Keratinocyte (primary cell): ENCODE measurements around the gene AGAP1. TPM values are rescaled to one million over a fixed set of nuclear protein-coding genes. Genes with fewer than 3 reads are reported as not detected.

Source experiments
- DNase-seq: peaks from one replicate; pipeline ENCODE4 v3.0.0-alpha.2; 2011; ENCODE audit warnings: low read depth, missing footprints, low spot score
- FAIRE-seq: peaks from 2 replicates; lab custom pipeline; 2011; peaks lifted over from hg19 to GRCh38; lab: Jason Lieb, UNC
- H2AFZ ChIP-seq: 2 replicates; pipeline ENCODE4 v1.6.0; 2012; ENCODE audit warnings: low read length, control low read depth, inconsistent platforms; ENCODE audit not compliant: control insufficient read depth
- H3K27ac ChIP-seq: 2 replicates; pipeline ENCODE4 v1.5.1; 2011; ENCODE audit warnings: low read length; ENCODE audit not compliant: control insufficient read depth, insufficient read depth
- H3K27me3 ChIP-seq: 3 replicates; pipeline ENCODE4 v1.6.0; 2011; ENCODE audit warnings: low read length; ENCODE audit not compliant: control insufficient read depth, insufficient read depth; ENCODE audit errors: extremely low read depth
- H3K36me3 ChIP-seq, 2 experiments: 2 replicates in 1 of 2; 3 replicates in 1 of 2; pipeline ENCODE4 v1.5.1; 2011; ENCODE audit warnings: low read length in 2 of 2, mild to moderate bottlenecking in 1 of 2; ENCODE audit not compliant: control insufficient read depth in 2 of 2, insufficient read depth in 2 of 2; ENCODE audit errors: extremely low read depth in 1 of 2
- H3K4me1 ChIP-seq: 3 replicates; pipeline ENCODE4 v1.5.1; 2011; ENCODE audit warnings: low read length; ENCODE audit not compliant: control insufficient read depth, insufficient read depth; ENCODE audit errors: extremely low read depth
- H3K4me2 ChIP-seq: 3 replicates; pipeline ENCODE4 v1.6.0; 2011; ENCODE audit warnings: low read depth, low read length; ENCODE audit not compliant: control insufficient read depth, insufficient read depth; ENCODE audit errors: extremely low read depth
- H3K4me3 ChIP-seq, 3 experiments: fragments of 200-600 bp in 1 of 3; sonication (generic) in 1 of 3; 2 replicates in 2 of 3; 3 replicates in 1 of 3; pipeline ENCODE4 v1.5.1; 2011 to 2016; ENCODE audit warnings: low read length in 3 of 3, mild to moderate bottlenecking in 3 of 3, control low read depth in 2 of 3, inconsistent platforms in 1 of 3, low read depth in 1 of 3, mixed read lengths in 1 of 3, mixed run types in 1 of 3, moderate library complexity in 1 of 3; ENCODE audit not compliant: control insufficient read depth in 2 of 3, insufficient read depth in 2 of 3; ENCODE audit errors: extremely low read depth in 1 of 3
- H3K79me2 ChIP-seq: 2 replicates; pipeline ENCODE4 v1.6.0; 2012; ENCODE audit warnings: low read length; ENCODE audit not compliant: control insufficient read depth, insufficient read depth
- H3K9ac ChIP-seq: 3 replicates; pipeline ENCODE4 v1.6.0; 2011; ENCODE audit warnings: low read length; ENCODE audit not compliant: control insufficient read depth, insufficient read depth; ENCODE audit errors: extremely low read depth
- H3K9me1 ChIP-seq: 3 replicates; pipeline ENCODE4 v1.6.0; 2011; ENCODE audit warnings: low read length; ENCODE audit not compliant: control insufficient read depth, insufficient read depth; ENCODE audit errors: extremely low read depth
- H3K9me3 ChIP-seq: 2 replicates; pipeline ENCODE4 v1.5.1; 2012; ENCODE audit warnings: low read depth, low read length; ENCODE audit not compliant: control insufficient read depth
- H4K20me1 ChIP-seq: 3 replicates; pipeline ENCODE4 v1.6.0; 2011; ENCODE audit warnings: low read length; ENCODE audit not compliant: control insufficient read depth, insufficient read depth; ENCODE audit errors: extremely low read depth
- CTCF ChIP-seq, 3 experiments: IDR thresholded peaks in 1 of 3; conservative IDR thresholded peaks in 1 of 3; optimal IDR thresholded peaks in 1 of 3; 2 replicates in 2 of 3; 3 replicates in 1 of 3; pipeline versions ENCODE3 to v1.5.1; 2011; ENCODE audit warnings: low read length in 3 of 3, mild to moderate bottlenecking in 3 of 3, moderate library complexity in 2 of 3, control low read depth in 1 of 3, inconsistent platforms in 1 of 3; ENCODE audit not compliant: insufficient read depth in 2 of 3; ENCODE audit errors: extremely low read depth in 1 of 3
- EZH2 ChIP-seq: IDR thresholded peaks from one replicate; pipeline ENCODE4 v1.6.1; 2012; ENCODE audit warnings: inconsistent platforms, mild to moderate bottlenecking, low read length, moderate library complexity
- dilution Hi-C: fragments of 300-500 bp; cut with MboI; formaldehyde crosslinking; loops from one replicate; pipeline ENCODE4 v1.7.0; 2020; ENCODE audit warnings: low sequenced_read_pairs; ENCODE audit not compliant: extremely low pct_ligation_motif_present
- polyA plus RNA-seq, 5 experiments: library from polyadenylated mRNA; depleted of rRNA in 3 of 5; stranded (reverse) in 3 of 5; stranded (forward) in 1 of 5; unstranded in 1 of 5; fragments of >200 nt; gene quantifications; 1 replicate in 1 of 5; 2 replicates in 3 of 5; 3 replicates in 1 of 5; pipeline versions ENCODE4 v1.2.1 to v1.2.3, GENCODE V29; 2011 to 2012; ENCODE audit warnings: missing spikeins in 2 of 5, low read depth in 1 of 5, low replicate concordance in 1 of 5

Gene AGAP1
- polyA plus RNA-seq, 1 donor (not counting 4 experiments of a cell fraction or from before 2014, with no cell fraction given) = 12.6 TPM

GRCh38 chr2:236073867-236074655, 580.2 kb downstream of the AGAP1 start:
- DNase-seq (no peak), FAIRE-seq (no peak)
- peaks cover 8% of the 10 kb centered on the region for H3K4me1 ChIP-seq
- no peaks in the 10 kb centered on the region for H3K27me3 ChIP-seq
- H3K9me3 ChIP-seq = no peaks in the 10 kb centered on the region
- H3K27ac ChIP-seq = no peak overlapping the region
- no peak for TF ChIP-seq CTCF (optimal IDR thresholded peaks at IDR 0.05 in 1 of 3, IDR thresholded peaks at IDR 0.05 in 1 of 3, conservative IDR thresholded peaks at IDR 0.05 in 1 of 3; ENCODE audit: extremely low read depth in 1 of 3, insufficient read depth in 2 of 3, low read length in 3 of 3)
- no peak for TF ChIP-seq EZH2
- no peak overlapping the region for H3K4me3 ChIP-seq
- H3K9ac ChIP-seq = no peak overlapping the region
- H3K79me2 ChIP-seq = no peaks in the 10 kb centered on the region
- no peak overlapping the region for H2AFZ ChIP-seq
- no peaks in the 10 kb centered on the region for H3K36me3 ChIP-seq
- no peaks in the 10 kb centered on the region for H3K9me1 ChIP-seq
- no peaks in the 10 kb centered on the region for H4K20me1 ChIP-seq
- no peak overlapping the region for H3K4me2 ChIP-seq
- dilution Hi-C loops = no loop called here

- no peak overlapping the region for H3K4me2 ChIP-seq
- H2AFZ ChIP-seq = no peak overlapping the region
These were observed 582.0 kb downstream of the AGAP1 start for GRCh38 chr2:236075802-236076201.

More at GRCh38 chr2:236075802-236076201, 582.0 kb downstream of the AGAP1 start:
- H3K36me3 ChIP-seq = no peaks in the 10 kb centered on the region
- no peak for TF ChIP-seq CTCF (optimal IDR thresholded peaks at IDR 0.05 in 1 of 3, IDR thresholded peaks at IDR 0.05 in 1 of 3, conservative IDR thresholded peaks at IDR 0.05 in 1 of 3; ENCODE audit: extremely low read depth in 1 of 3, insufficient read depth in 2 of 3, low read length in 3 of 3)
- TF ChIP-seq EZH2 = no peak
- H3K79me2 ChIP-seq = no peaks in the 10 kb centered on the region
- no peak overlapping the region for H3K4me3 ChIP-seq
- H3K9me1 ChIP-seq = no peaks in the 10 kb centered on the region
- DNase-seq = no peak
- H3K9me3 ChIP-seq = no peaks in the 10 kb centered on the region
- dilution Hi-C loops = no loop called here
- FAIRE-seq = no peak
- H3K27ac ChIP-seq = no peak overlapping the region
- peaks cover 8% of the 10 kb centered on the region for H3K4me1 ChIP-seq
- H3K9ac ChIP-seq = no peak overlapping the region
- H3K27me3 ChIP-seq = no peaks in the 10 kb centered on the region
- no peaks in the 10 kb centered on the region for H4K20me1 ChIP-seq
